GM12801 (cell line): ENCODE data around the gene NXT1.

ENCODE experiments used
- CTCF ChIP-seq: IDR thresholded peaks from one replicate; pipeline ENCODE4 v1.5.1; 2011; ENCODE audit warnings: control low read depth; ENCODE audit not compliant: insufficient read length; ENCODE audit errors: extremely low read depth

Gene NXT1

DNA sequence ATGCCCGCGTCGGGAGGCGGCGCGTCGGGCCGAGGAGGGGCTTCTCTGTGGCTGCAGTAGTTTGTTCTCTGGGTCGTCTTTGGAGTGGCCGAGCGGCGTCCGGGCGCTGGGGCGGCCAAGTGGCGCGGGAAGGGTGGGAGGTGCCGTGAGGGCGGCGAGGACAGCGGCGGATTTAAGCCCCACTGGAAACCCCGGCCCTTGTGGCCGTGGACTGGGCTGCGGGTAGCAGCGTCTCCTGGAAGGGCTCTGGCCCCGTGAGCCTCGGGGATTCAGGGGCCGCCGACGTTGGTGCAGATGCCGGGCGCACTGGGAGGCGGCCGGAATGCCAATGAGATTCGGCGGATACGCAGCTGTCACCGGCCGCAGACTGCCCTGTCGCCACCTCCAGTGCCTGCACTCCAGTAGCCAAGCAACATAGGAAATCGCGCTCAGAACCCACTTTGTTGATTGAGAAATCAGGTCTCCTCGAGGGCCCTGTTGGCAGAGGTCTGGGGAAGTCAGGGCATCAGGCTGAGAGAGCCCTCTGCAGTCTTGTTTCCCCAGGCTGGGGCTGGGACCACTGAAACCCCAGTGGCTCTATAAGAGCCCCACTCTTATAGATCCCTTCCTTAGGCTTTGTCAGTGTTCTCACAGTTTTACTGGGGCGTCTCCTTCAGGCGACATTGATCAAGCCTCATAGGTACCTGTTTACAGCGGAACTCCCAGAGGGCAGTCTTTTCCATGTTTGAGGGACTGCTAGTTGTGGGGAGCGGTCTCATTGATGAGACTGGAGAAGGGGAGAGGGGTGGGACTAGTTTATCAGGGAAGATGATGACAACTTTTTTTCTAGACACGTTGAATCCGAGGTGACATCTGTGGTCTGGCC is 12.0 kb downstream of the NXT1 start:
- TF ChIP-seq CTCF: no peak

- TF ChIP-seq CTCF: no peak
Observed at GRCh38 chr20:23363257-23363649, 12.7 kb downstream of the NXT1 start.

DNA sequence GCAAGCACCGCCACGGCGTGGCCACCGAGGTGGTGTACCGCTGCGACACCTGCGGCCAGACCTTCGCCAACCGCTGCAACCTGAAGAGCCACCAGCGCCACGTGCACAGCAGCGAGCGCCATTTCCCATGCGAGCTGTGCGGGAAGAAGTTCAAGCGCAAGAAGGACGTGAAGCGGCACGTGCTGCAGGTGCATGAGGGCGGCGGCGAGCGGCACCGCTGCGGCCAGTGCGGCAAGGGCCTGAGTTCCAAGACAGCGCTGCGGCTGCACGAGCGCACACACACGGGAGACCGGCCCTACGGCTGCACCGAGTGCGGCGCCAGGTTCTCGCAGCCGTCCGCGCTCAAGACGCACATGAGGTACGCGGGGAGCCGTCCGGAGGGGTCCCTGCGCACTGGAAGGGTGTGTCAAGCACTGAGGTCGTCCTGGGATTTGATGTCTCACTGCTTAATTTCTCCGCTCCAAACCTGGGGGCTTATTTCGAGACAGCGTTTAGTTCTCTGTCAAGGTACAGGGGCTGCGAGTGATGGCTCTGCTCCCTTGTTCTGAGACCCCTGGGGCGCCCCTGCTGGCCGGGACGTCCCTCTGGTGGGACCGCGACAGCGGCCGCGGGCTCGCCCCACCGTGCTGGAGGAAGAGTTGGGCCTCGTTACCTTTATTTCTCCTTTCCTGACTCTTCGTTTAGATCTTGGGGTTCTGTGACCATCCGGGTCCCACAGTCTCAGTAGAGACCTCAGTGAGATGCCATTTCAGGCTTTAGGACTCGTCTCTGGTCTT is 15.0 kb downstream of the NXT1 start:
- no peak for TF ChIP-seq CTCF

DNA sequence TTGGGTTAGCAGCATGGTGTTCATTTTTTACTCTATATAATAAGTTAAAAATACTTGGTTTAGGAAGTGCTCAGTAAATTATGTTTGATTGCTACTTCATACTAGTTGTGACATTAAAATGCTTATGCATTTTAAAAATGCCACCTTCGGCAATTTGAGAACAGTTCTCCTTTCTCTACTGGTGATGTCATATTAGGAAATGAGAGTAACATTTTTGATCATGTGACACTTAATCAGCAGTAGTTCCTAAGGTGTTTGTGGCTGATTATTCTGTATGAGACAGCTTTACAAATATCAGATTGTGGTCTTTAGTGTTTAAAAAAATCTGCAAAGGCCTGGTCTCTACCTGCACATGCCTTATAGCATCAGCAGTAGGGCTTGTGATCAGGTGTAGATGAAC is 15.8 kb downstream of the NXT1 start:
- TF ChIP-seq CTCF: no peak

DNA sequence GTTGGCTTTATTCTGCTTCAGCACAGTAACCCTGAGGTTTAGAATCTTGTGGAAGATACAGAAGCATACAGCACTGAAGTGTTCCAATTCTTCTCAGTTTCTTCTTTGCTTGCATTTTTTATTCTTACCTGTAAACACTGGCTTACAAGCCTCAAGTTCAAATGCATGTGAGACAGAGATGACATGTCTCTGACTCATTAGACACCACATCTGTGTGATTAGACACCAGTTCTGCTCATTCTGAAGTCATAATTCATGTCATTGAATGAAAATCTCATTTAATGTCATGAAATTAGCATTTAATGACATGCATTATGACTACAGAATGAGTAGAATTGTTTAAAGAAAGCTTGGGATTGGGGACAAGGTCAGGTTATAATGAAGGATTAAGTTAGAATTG is 17.2 kb downstream of the NXT1 start:
- no peak for TF ChIP-seq CTCF

- TF ChIP-seq CTCF: no peak
Observed at GRCh38 chr20:23368316-23369071, 17.9 kb downstream of the NXT1 start.
